K562 (cell line): ENCODE measurements around the gene GPR153.

Experiments used
- ARHGAP35 ChIP-seq: fragments of 450-650 bp; IDR thresholded peaks from 2 replicates; pipeline ENCODE4 v1.6.1; 2018; ENCODE audit not compliant: partially characterized antibody
- ARNT ChIP-seq, 2 experiments: fragments of 450-650 bp; IDR thresholded peaks; 2 replicates each; pipeline ENCODE4 v1.6.1; 2016; ENCODE audit warnings: mild to moderate bottlenecking in 1 of 2
- CTCF ChIP-seq, 3 experiments: IDR thresholded peaks in 2 of 3; conservative IDR thresholded peaks in 1 of 3; 2 replicates each; pipeline ENCODE4 v1.5.1; 2011 to 2012; ENCODE audit warnings: low read length in 3 of 3, mild to moderate bottlenecking in 3 of 3, control low read depth in 2 of 3, improper control_type of control experiment in 1 of 3, inconsistent platforms in 1 of 3, low read depth in 1 of 3, mixed read lengths in 1 of 3, moderate library complexity in 1 of 3; ENCODE audit not compliant: insufficient read depth in 2 of 3
- EP300 ChIP-seq: IDR thresholded peaks from 2 replicates; pipeline ENCODE4 v1.6.1; 2012; ENCODE audit warnings: low read length, improper control_type of control experiment
- SMAD4 ChIP-seq: fragments of 250-450 bp; sonication (Bioruptor Pico); conservative IDR thresholded peaks from 2 replicates; pipeline ENCODE4 v1.8.0; 2021; ENCODE audit warnings: inconsistent platforms, mild to moderate bottlenecking, moderate library complexity
- SP1 ChIP-seq: sonication (generic); formaldehyde crosslinking; IDR thresholded peaks from 2 replicates; pipeline ENCODE4 v1.8.1; 2022; ENCODE audit warnings: mild to moderate bottlenecking, missing genetic modification reagents
- USF2 ChIP-seq: sonication (generic); formaldehyde crosslinking; IDR thresholded peaks from 2 replicates; pipeline ENCODE4 v1.5.0; 2020; ENCODE audit warnings: missing genetic modification reagents
- ZBTB5 ChIP-seq: fragments of 450-650 bp; IDR thresholded peaks from 2 replicates; pipeline ENCODE4 v1.6.1; 2017; ENCODE audit warnings: antibody characterized with exemption

- TF ChIP-seq ARHGAP35 (no peak), SP1 (CRISPR knock-in tag) (no peak), EP300 (no peak), SMAD4 (CRISPR knock-in tag) (no peak), ZBTB5 (no peak), ARNT (IDR thresholded peaks at IDR 0.05) (no peak), CTCF (IDR thresholded peaks at IDR 0.05 in 2 of 3, conservative IDR thresholded peaks at IDR 0.05 in 1 of 3; ENCODE audit: insufficient read depth in 2 of 3, low read depth in 1 of 3, low read length in 3 of 3) (no peak; a peak in 1 of 6 replicates), USF2 (CRISPR knock-in tag) (no peak)
Measured at GRCh38 chr1:6300342-6301048, 39.6 kb upstream of the GPR153 start.
